Hippocampal formation (tissue), 2 donors: ENCODE measurements around the gene SYVN1.

Experiments used
- DNase-seq, 2 donors: peaks; one replicate each; lab custom pipeline; 2025; lab: John Stamatoyannopoulos, UW

Gene SYVN1

GRCh38 chr11:65112546-65113360 is 21.6 kb downstream of the SYVN1 start:
- peak in 1 of 2 donors; percentile 56 for DNase-seq

DNA sequence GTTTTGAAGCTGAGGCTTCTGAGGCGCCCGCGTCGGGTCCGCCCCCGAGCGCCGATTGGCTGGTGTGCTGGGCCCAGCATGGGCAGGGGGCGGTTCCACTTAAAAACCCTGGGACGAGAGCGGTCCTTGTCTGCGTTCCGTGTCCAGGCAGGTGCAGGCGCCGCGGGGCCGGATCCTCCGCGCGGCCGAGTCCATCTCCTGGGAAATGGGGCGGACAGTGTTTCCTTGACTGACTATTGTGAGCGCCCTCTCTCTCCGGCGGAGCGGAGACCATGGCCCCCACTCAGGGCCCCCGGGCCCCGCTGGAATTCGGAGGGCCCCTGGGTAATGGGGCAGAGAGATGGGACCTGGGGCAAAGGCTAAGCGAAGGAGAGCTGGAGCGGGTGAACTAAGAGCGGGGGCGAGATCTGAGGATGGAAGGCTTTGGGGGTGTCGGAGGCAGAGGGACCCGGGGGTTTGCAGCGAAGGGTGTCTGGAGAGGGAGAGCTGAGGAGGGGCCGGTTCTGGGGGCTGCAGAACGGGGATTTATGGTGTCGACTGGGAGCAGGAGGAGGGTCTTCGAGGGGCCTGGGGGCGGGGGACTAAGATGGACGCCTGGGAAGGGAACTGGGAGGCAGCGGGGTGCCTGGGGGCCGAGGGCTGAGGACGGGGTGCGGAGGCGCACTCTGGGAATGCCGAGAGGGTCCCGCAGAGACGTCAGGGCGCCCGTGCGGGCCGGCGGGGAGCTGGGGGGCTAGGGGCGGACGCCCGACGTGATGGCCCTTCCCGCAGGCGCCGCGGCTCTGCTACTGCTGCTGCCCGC is 22.4 kb downstream of the SYVN1 start, which contains the start of gene TM7SF2:
Gene TM7SF2 (plus strand): TSS at position 129 of the 802 bp plus-strand sequence. CDS start 144 bp downstream, at position 273.
- DNase-seq = peak; percentile 96 to 97

GRCh38 chr11:65111159-65111743 is 23.1 kb downstream of the SYVN1 start:
- DNase-seq = no peak

DNA sequence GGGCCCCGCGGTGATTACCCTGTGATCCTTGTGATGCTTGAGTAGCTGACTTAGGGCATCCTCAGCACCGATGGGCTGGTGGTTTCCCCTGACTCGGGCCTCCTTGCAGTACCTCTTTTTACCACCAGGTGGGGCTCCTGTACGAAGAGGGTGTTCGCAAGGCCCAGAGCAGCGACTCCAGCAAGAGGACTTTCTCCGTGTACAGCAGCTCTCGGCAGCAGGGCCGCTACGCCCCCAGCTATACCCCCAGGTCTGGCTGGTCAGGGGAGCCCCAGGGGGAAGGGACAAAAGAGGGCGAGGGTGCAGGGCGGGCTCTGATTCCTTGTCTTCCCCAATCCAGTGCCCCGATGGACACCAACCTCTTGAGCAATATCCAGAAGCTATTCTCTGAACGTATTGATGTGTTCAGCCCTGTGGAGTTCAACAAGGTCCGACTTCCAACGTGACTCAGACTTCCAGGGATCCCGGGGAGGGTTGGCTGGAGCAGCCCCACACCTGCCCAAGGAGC is 23.9 kb downstream of the SYVN1 start:
- DNase-seq = peak; percentile 80 to 86

DNA sequence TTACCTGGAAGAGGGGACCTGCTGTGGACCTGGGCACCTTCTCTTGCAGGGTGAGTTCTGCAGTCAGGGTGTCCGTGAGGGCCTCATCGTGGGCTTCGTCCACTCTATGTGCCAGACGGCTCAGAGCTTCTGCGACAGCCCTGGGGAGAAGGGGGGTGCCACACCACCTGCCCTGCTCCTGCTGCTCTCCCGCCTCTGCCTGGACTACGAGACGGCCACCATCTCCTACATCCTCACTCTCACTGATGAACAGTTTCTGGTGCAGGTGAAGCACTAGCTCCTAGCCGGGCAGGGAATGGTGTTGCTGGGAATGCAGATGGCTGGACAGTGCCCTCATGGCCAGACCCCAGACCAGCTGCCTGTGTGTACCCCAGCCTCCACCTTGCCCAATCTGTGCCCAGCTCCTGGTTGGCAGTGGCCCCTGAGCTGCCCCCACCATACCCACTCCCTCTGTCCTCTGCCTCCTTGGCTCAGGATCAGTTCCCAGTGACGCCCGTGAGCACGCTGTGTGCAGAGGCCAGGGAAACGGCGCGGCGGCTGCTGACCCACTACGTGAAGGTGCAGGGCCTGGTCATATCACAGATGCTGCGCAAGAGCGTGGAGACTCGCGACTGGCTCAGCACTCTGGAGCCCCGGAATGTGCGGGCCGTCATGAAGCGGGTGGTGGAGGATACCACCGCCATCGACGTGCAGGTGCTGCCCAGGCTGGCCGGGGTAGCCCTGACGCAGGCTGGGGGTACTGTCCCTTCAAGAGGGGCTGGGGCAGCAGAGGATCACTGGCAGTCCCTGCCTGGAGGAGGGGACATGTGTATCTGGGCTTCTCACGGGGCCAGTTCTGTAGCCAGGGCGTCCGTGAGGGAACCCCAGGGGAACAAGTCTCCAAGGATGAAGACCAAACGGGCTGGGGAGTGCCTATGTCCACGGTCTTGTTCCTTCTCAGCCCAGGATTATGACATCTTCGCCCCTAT is 24.8 kb downstream of the SYVN1 start:
- no peak for DNase-seq

DNA sequence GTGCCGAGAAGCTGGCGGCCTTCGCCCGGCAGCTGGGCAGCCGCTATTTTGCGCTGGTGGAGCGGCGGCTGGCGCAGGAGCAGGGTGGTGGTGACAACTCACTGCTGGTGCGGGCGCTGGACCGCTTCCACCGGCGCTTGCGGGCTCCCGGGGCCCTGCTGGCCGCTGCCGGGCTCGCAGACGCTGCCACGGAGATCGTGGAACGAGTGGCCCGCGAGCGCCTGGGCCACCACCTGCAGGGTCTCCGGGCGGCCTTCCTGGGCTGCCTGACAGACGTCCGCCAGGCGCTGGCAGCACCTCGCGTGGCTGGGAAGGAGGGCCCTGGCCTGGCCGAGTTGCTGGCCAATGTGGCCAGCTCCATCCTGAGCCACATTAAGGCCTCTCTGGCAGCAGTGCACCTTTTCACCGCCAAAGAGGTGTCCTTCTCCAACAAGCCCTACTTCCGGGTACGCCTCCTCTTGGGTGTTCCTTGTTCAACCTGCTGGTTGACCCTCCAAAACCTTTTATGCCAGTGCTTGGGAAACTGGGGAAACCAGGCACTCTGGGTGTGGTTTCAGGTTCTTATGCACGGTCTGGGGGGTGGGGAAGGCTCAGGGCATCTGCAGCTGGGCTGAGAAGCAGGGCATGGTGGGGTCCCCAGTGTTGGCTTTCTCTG is 25.7 kb downstream of the SYVN1 start:
- DNase-seq = no peak

GRCh38 chr11:65107751-65108468 is 26.4 kb downstream of the SYVN1 start:
- no peak for DNase-seq

DNA sequence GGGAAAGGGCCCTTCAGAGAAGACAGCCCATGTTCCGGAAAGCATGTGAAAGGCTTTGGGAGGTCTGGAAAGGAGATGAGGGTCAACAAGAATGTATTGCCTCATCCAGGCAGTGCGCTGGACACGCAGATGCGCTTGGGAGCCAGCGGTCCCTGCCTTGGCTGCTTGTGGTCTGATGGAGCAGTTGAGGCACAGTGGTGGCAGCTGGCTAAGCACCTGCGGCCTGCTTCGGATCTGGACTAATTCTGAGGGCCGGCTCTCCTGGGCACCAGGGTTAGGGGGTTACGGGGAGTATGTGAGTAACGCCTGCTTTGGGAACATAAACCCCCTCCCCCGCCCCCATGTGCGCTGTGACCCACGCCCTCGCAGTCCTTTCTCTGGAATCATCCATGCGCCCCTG is 27.2 kb downstream of the SYVN1 start:
- no peak for DNase-seq

DNA sequence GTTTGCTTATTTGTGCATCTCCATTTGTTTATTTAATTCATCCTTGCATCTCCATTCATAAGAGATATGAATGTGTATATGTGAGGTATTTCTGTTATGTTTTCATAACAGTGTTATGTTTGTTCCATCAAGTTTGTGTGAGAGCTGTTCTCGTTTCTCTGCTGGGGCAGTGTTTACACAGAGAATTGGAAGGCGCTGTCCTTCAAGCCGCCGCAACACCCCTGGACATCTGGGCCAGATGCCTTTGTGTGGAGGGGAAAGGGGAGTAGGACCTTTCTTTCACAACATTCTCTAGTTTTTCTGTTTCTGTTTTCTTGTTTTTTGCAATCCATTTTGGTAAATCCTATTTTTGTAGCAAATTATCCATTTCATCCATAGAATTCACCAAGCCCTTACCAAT is 29.7 kb downstream of the SYVN1 start:
- no peak for DNase-seq

DNA sequence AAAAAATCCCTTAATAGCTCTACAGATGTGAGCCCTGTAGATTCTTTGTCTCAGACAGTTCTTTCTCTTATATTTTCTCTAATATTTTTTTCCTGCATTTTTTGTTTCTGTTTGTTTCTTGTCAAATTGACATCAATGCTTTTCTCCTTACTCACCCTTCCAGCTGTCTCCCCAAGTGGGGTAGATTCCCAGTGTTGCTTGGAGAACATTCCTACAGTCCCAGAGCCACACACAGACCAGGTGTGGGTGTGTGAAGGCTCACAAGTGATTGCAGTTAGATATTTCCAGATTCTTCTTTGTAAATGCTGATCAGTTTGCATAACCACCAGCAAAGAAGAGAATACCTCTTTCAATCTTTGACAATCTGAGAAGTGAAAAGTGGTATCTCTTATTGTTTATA is 30.8 kb downstream of the SYVN1 start:
- DNase-seq = no peak

DNA sequence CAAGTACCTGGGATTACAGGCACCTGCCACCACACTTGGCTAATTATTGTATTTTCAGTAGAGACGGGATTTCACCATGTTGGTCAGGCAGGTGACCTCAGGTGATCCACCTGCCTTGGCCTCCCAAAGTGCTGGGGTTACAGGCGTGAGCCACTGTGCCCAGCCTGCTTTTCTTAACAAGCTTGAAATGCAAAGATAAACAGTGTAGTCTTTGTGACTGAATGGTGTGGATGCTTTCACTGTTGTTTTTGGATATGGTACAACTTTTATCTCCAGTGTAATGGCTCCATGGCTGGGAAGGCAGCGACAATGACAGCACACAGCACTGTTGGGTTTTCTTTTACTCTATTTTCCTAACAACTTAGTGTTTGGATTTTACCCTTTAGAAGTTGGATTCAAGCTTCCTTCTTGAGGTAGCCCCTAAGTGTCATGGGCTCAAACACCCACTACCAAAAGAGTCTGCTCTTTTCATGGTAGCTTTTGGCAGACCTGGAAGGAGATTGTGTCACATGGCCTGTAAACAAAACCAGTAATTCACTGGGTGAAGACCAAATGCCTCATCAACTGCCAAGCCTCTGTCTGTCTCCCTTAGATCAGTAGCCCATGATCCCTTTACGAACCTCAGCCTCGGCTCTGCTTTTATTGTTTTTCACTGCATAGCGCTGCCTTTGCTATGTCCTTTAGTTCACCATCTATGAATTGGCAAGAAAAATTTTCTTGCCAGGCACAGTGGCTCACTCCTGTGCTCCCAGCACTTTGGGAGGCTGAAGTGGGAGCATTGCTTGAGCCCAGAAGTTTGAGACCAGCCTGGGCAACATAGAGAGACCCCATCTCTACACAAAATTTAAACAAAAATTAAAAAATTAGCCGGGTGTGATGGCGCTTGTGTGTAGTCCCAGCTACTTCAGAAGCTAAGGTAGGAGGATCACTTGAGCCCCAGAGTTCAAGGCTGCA is 31.9 kb downstream of the SYVN1 start:
- DNase-seq = peak; percentile 46 to 60

GRCh38 chr11:65100674-65101350 is 33.5 kb downstream of the SYVN1 start:
- DNase-seq = no peak

GRCh38 chr11:65096926-65097325 is 37.4 kb downstream of the SYVN1 start:
- DNase-seq = no peak

GRCh38 chr11:65095974-65096806 is 38.1 kb downstream of the SYVN1 start, which contains the start of gene VPS51:
VPS51 (plus strand) TSS chr11:65096214; CDS start chr11:65096251, 37 bp downstream.
- DNase-seq = peak; percentile 81 to 83

GRCh38 chr11:65095427-65095826 is 38.9 kb downstream of the SYVN1 start:
- no peak for DNase-seq

GRCh38 chr11:65090628-65091027 is 43.7 kb downstream of the SYVN1 start:
- peak; percentile 14 to 55 for DNase-seq

DNA sequence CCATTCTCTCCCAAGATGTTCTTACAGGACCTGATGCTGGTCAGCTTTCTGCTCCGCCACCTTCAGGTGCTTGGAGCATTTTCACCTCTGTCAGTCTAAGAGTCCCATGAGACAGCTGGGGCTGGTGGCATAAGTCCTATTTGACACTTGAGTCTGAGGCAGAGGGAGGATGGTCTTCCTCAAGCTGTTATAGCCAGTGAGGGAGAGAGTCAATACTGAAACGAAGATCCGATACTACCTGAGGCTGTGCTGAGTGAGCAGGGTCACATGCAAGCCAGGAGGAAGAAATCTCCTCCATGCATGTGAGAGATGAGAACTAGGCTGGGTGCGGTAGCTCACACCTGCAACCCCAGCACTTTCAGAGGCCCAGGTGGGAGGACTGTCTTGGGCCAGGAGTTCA is 44.7 kb downstream of the SYVN1 start:
- DNase-seq = no peak
